ENCODE results near the gene DNM1. TPM values are rescaled to one million over a fixed set of nuclear protein-coding genes. Genes with fewer than 3 reads are reported as not detected.

DNM1 gene
- polyA plus RNA-seq, 10 donors = 32.0 to 119 (median 52.2) TPM

DNA sequence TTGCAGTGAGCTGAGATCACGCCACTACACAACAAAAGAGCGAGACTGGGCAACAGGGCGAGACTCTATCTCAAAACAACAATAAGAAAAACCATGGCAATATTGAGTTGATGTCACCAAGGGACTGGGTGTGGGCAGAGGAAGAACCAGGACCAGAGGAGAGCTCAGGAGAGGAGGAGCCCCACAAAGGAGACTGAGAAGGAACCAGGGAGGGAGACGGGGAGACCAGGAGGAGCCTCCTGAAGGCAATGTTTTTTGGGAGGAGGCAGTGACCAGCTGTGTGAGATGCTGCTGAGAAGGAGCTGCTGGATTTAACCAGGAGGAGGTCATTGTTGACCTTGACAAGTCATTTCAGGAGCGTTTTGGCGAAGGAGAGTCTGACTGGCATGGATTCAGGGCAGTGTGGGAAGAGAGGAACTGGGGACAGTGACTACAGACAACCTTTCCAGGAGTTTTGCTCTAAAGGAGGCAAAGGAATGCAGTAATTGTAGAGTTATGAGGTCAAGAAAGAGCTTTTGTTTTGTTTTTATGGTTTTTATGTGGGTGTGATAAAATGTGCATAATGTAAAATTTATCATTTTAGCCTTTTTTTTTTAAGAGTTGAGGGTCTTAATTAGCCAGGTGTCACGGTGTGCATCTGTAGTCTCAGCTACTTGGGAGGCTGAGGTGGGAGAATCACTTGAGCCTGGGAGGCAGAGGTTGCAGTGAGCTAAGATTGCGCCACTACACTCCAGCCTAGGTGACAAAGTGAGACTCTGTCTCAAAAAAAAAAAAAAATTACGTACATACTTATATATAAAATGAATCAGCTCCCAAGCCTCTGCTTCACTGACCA is 101.2 kb downstream of the DNM1 start:
- no peak for DNase-seq

Other genes starting within 250 kb of the DNM1 start
- gene EEIG1, start 222.4 kb upstream of the DNM1 start, polyA plus RNA-seq (ENCODE audit: insufficient read length in 10 of 10) = 10 to 100 TPM; 15.4 to 27.3 (median 17.4) TPM
- gene NAIF1, start 136.1 kb upstream of the DNM1 start, polyA plus RNA-seq (ENCODE audit: insufficient read length in 10 of 10) = 1 to 10 TPM; 6.3 to 9.2 (median 8.0) TPM
- gene SLC25A25, start 135.1 kb upstream of the DNM1 start, polyA plus RNA-seq (ENCODE audit: insufficient read length in 10 of 10) = 10 to 100 TPM in 9 of 10 donors, 1 to 10 TPM in 1; 9.6 to 16.2 (median 12.0) TPM
- 10 to 100 TPM; 28.2 to 40.0 (median 36.1) TPM for gene PTGES2, start 75.7 kb upstream of the DNM1 start, polyA plus RNA-seq (ENCODE audit: insufficient read length in 10 of 10)
- 1 to 10 TPM in 1 of 10 donors, under 1 TPM in 9; 0.16 to 1.3 (median 0.68) TPM for gene LCN2, start 53.9 kb upstream of the DNM1 start, polyA plus RNA-seq (ENCODE audit: insufficient read length in 10 of 10)
- 10 to 100 TPM; 19.9 to 33.8 (median 26.3) TPM for gene BBLN, start 43.1 kb upstream of the DNM1 start, polyA plus RNA-seq (ENCODE audit: insufficient read length in 10 of 10)
- 100 to 1,000 TPM in 4 of 10 donors, 10 to 100 TPM in 6; 84.8 to 128 (median 99.1) TPM for gene CIZ1, start 11.8 kb upstream of the DNM1 start, polyA plus RNA-seq (ENCODE audit: insufficient read length in 10 of 10)
- gene GOLGA2, start 72.6 kb downstream of the DNM1 start, polyA plus RNA-seq (ENCODE audit: insufficient read length in 10 of 10) = 100 to 1,000 TPM in 1 of 10 donors, 10 to 100 TPM in 9; 76.3 to 111 (median 90.5) TPM
- gene SWI5, start 72.9 kb downstream of the DNM1 start, polyA plus RNA-seq (ENCODE audit: insufficient read length in 10 of 10) = 10 to 100 TPM; 17.9 to 26.9 (median 23.6) TPM
- 10 to 100 TPM; 18.3 to 25.7 (median 21.9) TPM for gene TRUB2, start 119.1 kb downstream of the DNM1 start, polyA plus RNA-seq (ENCODE audit: insufficient read length in 10 of 10)
- gene COQ4, start 119.5 kb downstream of the DNM1 start, polyA plus RNA-seq (ENCODE audit: insufficient read length in 10 of 10) = 10 to 100 TPM; 18.6 to 39.2 (median 27.4) TPM
- 10 to 100 TPM in 5 of 10 donors, 1 to 10 TPM in 5; 7.8 to 13.4 (median 10.7) TPM for gene SLC27A4, start 137.1 kb downstream of the DNM1 start, polyA plus RNA-seq (ENCODE audit: insufficient read length in 10 of 10)
- 10 to 100 TPM; 47.6 to 72.9 (median 63.7) TPM for gene URM1, start 168.0 kb downstream of the DNM1 start, polyA plus RNA-seq (ENCODE audit: insufficient read length in 10 of 10)
- gene CERCAM, start 217.5 kb downstream of the DNM1 start, polyA plus RNA-seq (ENCODE audit: insufficient read length in 10 of 10) = 100 to 1,000 TPM in 6 of 10 donors, 10 to 100 TPM in 4; 75.4 to 137 (median 109) TPM

Data from muscle of back (tissue), 11 donors.